ENCODE data around the gene B3GALNT1.

B3GALNT1 gene

GRCh38 chr3:161104561-161105551 is at the start of gene B3GALNT1:
Gene B3GALNT1 (minus strand): TSS chr3:161105349. CDS start chr3:161086754, 18,595 bp downstream.
- DNase-seq (peak; percentile 44), ATAC-seq (peak; percentile 74)

GRCh38 chr3:161153480-161153879 is 48.3 kb upstream of the B3GALNT1 start:
- ATAC-seq (no peak), DNase-seq (no peak)

GRCh38 chr3:161150001-161150525 is 44.9 kb upstream of the B3GALNT1 start:
- DNase-seq (no peak), ATAC-seq (no peak)

GRCh38 chr3:161149529-161149928 is 44.4 kb upstream of the B3GALNT1 start:
- DNase-seq (no peak), ATAC-seq (no peak)

GRCh38 chr3:161148832-161149475 is 43.8 kb upstream of the B3GALNT1 start:
- DNase-seq (no peak), ATAC-seq (no peak)

- DNase-seq (no peak), ATAC-seq (no peak)
Observed at GRCh38 chr3:161142486-161142885, 37.3 kb upstream of the B3GALNT1 start.

GRCh38 chr3:161139686-161140085 is 34.5 kb upstream of the B3GALNT1 start:
- DNase-seq (no peak), ATAC-seq (no peak)

GRCh38 chr3:161137260-161137659 is 32.1 kb upstream of the B3GALNT1 start:
- DNase-seq (no peak), ATAC-seq (no peak)

- ATAC-seq = no peak
- no peak for DNase-seq
Observed at GRCh38 chr3:161132391-161132790, 27.2 kb upstream of the B3GALNT1 start.

- no peak for DNase-seq
- no peak for ATAC-seq
Observed at GRCh38 chr3:161126495-161126894, 21.3 kb upstream of the B3GALNT1 start.

- no peak for ATAC-seq
- no peak for DNase-seq
Observed at GRCh38 chr3:161117646-161118045, 12.5 kb upstream of the B3GALNT1 start.

- no peak for ATAC-seq
Observed at GRCh38 chr3:161108840-161109239, 3.7 kb upstream of the B3GALNT1 start.

GRCh38 chr3:161107311-161107710 is 2.2 kb upstream of the B3GALNT1 start:
- DNase-seq (no peak), ATAC-seq (no peak)

More at GRCh38 chr3:161108840-161109239, 3.7 kb upstream of the B3GALNT1 start:
- DNase-seq = no peak

GRCh38 chr3:161103776-161104385 is 1.3 kb downstream of the B3GALNT1 start:
- ATAC-seq = no peak

GRCh38 chr3:161101609-161102008 is 3.5 kb downstream of the B3GALNT1 start:
- DNase-seq (no peak), ATAC-seq (no peak)

More at GRCh38 chr3:161103776-161104385, 1.3 kb downstream of the B3GALNT1 start:
- DNase-seq = no peak

- no peak for DNase-seq
- no peak for ATAC-seq
Observed at GRCh38 chr3:161100994-161101393, 4.2 kb downstream of the B3GALNT1 start.

GRCh38 chr3:161096771-161097367 is 8.3 kb downstream of the B3GALNT1 start:
- DNase-seq = peak; percentile 10
- no peak for ATAC-seq

GRCh38 chr3:161093895-161094294 is 11.3 kb downstream of the B3GALNT1 start:
- DNase-seq (no peak), ATAC-seq (no peak)

GRCh38 chr3:161084277-161084676 is 20.9 kb downstream of the B3GALNT1 start:
- DNase-seq (no peak), ATAC-seq (no peak)

GRCh38 chr3:161083131-161083530 is 22.0 kb downstream of the B3GALNT1 start:
- DNase-seq (no peak), ATAC-seq (no peak)

- ATAC-seq (no peak), DNase-seq (no peak)
Observed at GRCh38 chr3:161082063-161082462, 23.1 kb downstream of the B3GALNT1 start.

GRCh38 chr3:161081633-161082032 is 23.5 kb downstream of the B3GALNT1 start:
- no peak for DNase-seq
- peak; percentile 73 for ATAC-seq
